Gastroesophageal sphincter (tissue), 4 donors: ENCODE measurements around the gene NFYB. TPM values are rescaled to one million over a fixed set of nuclear protein-coding genes. Genes with fewer than 3 reads are reported as not detected.

Experiments
- ATAC-seq: fragments of 150-250 bp; one replicate; pipeline ENCODE4 v1.9.1; 2016; ENCODE audit warnings: mild to moderate bottlenecking, moderate library complexity
- H3K27ac ChIP-seq, 4 donors: fragments of 200-600 bp; sonication (generic) in 3 of 4; 1 replicate in 3 of 4; 2 replicates in 1 of 4; pipeline ENCODE4 v1.5.1; 2016 to 2019
- H3K27me3 ChIP-seq: fragments of 200-600 bp; sonication (generic); one replicate; pipeline ENCODE4 v1.5.1; 2019
- H3K36me3 ChIP-seq, 2 donors: fragments of 200-600 bp; sonication (generic); one replicate each; pipeline ENCODE4 v1.5.1; 2019; ENCODE audit warnings: control low read depth in 1 of 2
- H3K4me1 ChIP-seq, 3 donors: fragments of 200-600 bp; sonication (generic); 1 replicate in 2 of 3; 2 replicates in 1 of 3; pipeline ENCODE4 v1.5.1; 2016 to 2019; ENCODE audit warnings: control low read depth in 2 of 3
- H3K4me3 ChIP-seq, 2 donors: fragments of 200-600 bp; sonication (generic); one replicate each; pipeline ENCODE4 v1.5.1; 2019; ENCODE audit warnings: mild to moderate bottlenecking in 1 of 2, moderate library complexity in 1 of 2
- H3K9me3 ChIP-seq, 3 donors: fragments of 200-600 bp; sonication (generic); one replicate each; pipeline ENCODE4 v1.5.1; 2017 to 2019; ENCODE audit warnings: control low read depth in 2 of 3
- CTCF ChIP-seq, 4 experiments: fragments of 200-600 bp in 2 of 4; fragments of 450-650 bp in 2 of 4; sonication (generic) in 1 of 4; IDR thresholded peaks; one replicate each; pipeline ENCODE4 v1.5.1; 2017 to 2019; ENCODE audit warnings: antibody characterized with exemption in 4 of 4, mild to moderate bottlenecking in 2 of 4, moderate library complexity in 2 of 4
- EP300 ChIP-seq: sonication (generic); formaldehyde crosslinking; IDR thresholded peaks from one replicate; pipeline ENCODE4 v1.6.1; 2017; ENCODE audit warnings: antibody characterized with exemption, mild to moderate bottlenecking
- POLR2A ChIP-seq, 2 donors: fragments of 450-650 bp; IDR thresholded peaks; one replicate each; pipeline ENCODE4 v1.6.1; 2017; ENCODE audit warnings: antibody characterized with exemption in 2 of 2, mild to moderate bottlenecking in 2 of 2, moderate library complexity in 1 of 2
- POLR2AphosphoS5 ChIP-seq: sonication (generic); formaldehyde crosslinking; IDR thresholded peaks from one replicate; pipeline ENCODE4 v1.6.1; 2017; ENCODE audit warnings: antibody characterized with exemption
- WGBS, 2 donors: methylation state at CpG; one replicate each; pipeline ENCODE4 v1.1.5; 2018; ENCODE audit warnings: low coverage in 1 of 2; 5-methylcytosine and 5-hydroxymethylcytosine counted together
- total RNA-seq, 4 donors: library from RNA; depleted of rRNA; stranded (reverse); fragments of >200 nt; gene quantifications; one replicate each; pipeline ENCODE4 v1.1.0, GENCODE V29; 2016

The NFYB gene
- total RNA-seq, 4 donors from 2014 or later = 63.7 to 112 (median 78.7) TPM

- no peak for TF ChIP-seq POLR2AphosphoS5
- no peak for TF ChIP-seq POLR2A (IDR thresholded peaks at IDR 0.05)
- TF ChIP-seq CTCF (IDR thresholded peaks at IDR 0.05) = no peak
- TF ChIP-seq EP300 = no peak
- peak overlapping the region in 3 of 4 donors; percentile 19 to 49 (median 42) for H3K27ac ChIP-seq
Observed at GRCh38 chr12:104132351-104132956, 5.6 kb downstream of the NFYB start.

GRCh38 chr12:104131609-104132008, 6.4 kb downstream of the NFYB start:
- no peak for ATAC-seq
- peaks cover 3 to 61% of the 10 kb centered on the region in 2 donors for H3K36me3 ChIP-seq
- TF ChIP-seq CTCF (IDR thresholded peaks at IDR 0.05) (no peak), POLR2A (IDR thresholded peaks at IDR 0.05) (no peak)
- H3K27ac ChIP-seq = peak overlapping the region in 3 of 4 donors; percentile 42 to 49 (median 45)
- no peaks in the 10 kb centered on the region for H3K9me3 ChIP-seq
- H3K27me3 ChIP-seq = no peaks in the 10 kb centered on the region
- H3K4me1 ChIP-seq = peaks cover 22 to 84% (median 26%) of the 10 kb centered on the region in 3 donors
- H3K4me3 ChIP-seq = no peak overlapping the region
- WGBS, 2 donors = 79 to 90% methylated on average over 4 of the region's 4 CpGs

More at GRCh38 chr12:104132351-104132956, 5.6 kb downstream of the NFYB start:
- no peak overlapping the region for H3K4me3 ChIP-seq
- WGBS, 2 donors = 85 to 87% methylated on average over 7 of the region's 7 CpGs
- no peaks in the 10 kb centered on the region for H3K27me3 ChIP-seq
- ATAC-seq = no peak
- peaks cover 22 to 88% (median 28%) of the 10 kb centered on the region in 3 donors for H3K4me1 ChIP-seq
- peaks cover 3 to 52% of the 10 kb centered on the region in 2 donors for H3K36me3 ChIP-seq
- no peaks in the 10 kb centered on the region for H3K9me3 ChIP-seq

- 24 to 27% methylated on average over 2 of the region's 2 CpGs for WGBS, 2 donors
- Histone ChIP-seq H3K36me3 (peaks cover 3 to 69% of the 10 kb centered on the region in 2 donors), H3K27ac (peak overlapping the region in 3 of 4 donors; percentile 42 to 49 (median 45))
Observed at GRCh38 chr12:104130760-104131159, 7.2 kb downstream of the NFYB start.

GRCh38 chr12:104126548-104126947, 11.5 kb downstream of the NFYB start:
- H3K27me3 ChIP-seq = no peaks in the 10 kb centered on the region
- WGBS, 2 donors = 71 to 78% methylated on average over 3 of the region's 3 CpGs
- no peak for TF ChIP-seq EP300
- TF ChIP-seq POLR2AphosphoS5 = no peak
- TF ChIP-seq POLR2A (IDR thresholded peaks at IDR 0.05) = no peak
- no peak for TF ChIP-seq CTCF (IDR thresholded peaks at IDR 0.05)
- peak overlapping the region in 1 of 4 donors; percentile 24 for H3K27ac ChIP-seq
- H3K4me1 ChIP-seq = peaks cover 11 to 51% (median 14%) of the 10 kb centered on the region in 3 donors
- no peak for ATAC-seq
- H3K4me3 ChIP-seq = no peak overlapping the region
- H3K36me3 ChIP-seq = peaks cover 0 to 75% of the 10 kb centered on the region in 2 donors
- H3K9me3 ChIP-seq = no peaks in the 10 kb centered on the region

More at GRCh38 chr12:104130760-104131159, 7.2 kb downstream of the NFYB start:
- Histone ChIP-seq H3K9me3 (no peaks in the 10 kb centered on the region), H3K27me3 (no peaks in the 10 kb centered on the region), H3K4me3 (no peak overlapping the region), H3K4me1 (peaks cover 19 to 75% (median 22%) of the 10 kb centered on the region in 3 donors)
- ATAC-seq = no peak
- TF ChIP-seq POLR2A (IDR thresholded peaks at IDR 0.05) = no peak
- no peak for TF ChIP-seq CTCF (IDR thresholded peaks at IDR 0.05)
- TF ChIP-seq POLR2AphosphoS5 = no peak
- no peak for TF ChIP-seq EP300

GRCh38 chr12:104122298-104122697, 15.7 kb downstream of the NFYB start:
- peak overlapping the region in 1 of 4 donors; percentile 9 for H3K27ac ChIP-seq

More at GRCh38 chr12:104122298-104122697, 15.7 kb downstream of the NFYB start:
- TF ChIP-seq CTCF (IDR thresholded peaks at IDR 0.05) (no peak), POLR2AphosphoS5 (no peak), POLR2A (IDR thresholded peaks at IDR 0.05) (no peak), EP300 (no peak)
- no peak for ATAC-seq
- Histone ChIP-seq H3K9me3 (no peaks in the 10 kb centered on the region), H3K27me3 (no peaks in the 10 kb centered on the region), H3K4me1 (peaks cover 3 to 23% (median 4%) of the 10 kb centered on the region in 3 donors), H3K4me3 (no peak overlapping the region), H3K36me3 (peaks cover 4 to 85% of the 10 kb centered on the region in 2 donors)
- WGBS, 2 donors = 78 to 82% methylated on average over 4 to 5 of the region's 9 CpGs
